Liver (tissue), 9 donors: ENCODE data around the gene SLC22A13. TPM values are rescaled to one million over a fixed set of nuclear protein-coding genes. Genes with fewer than 3 reads are reported as not detected.

Experiments
- DNase-seq: peaks from one replicate; pipeline ENCODE4 v3.0.0-alpha.2; 2017; ENCODE audit warnings: low spot score
- H3K27ac ChIP-seq, 2 donors: one replicate each; pipeline ENCODE4 v1.7.0; 2013; ENCODE audit warnings: inconsistent platforms in 2 of 2, low read length in 2 of 2, control low read depth in 1 of 2, low read depth in 1 of 2, mild to moderate bottlenecking in 1 of 2
- H3K27me3 ChIP-seq, 4 donors: one replicate each; pipeline versions ENCODE4 v1.6.1 to v1.7.0; 2013; ENCODE audit warnings: low read length in 3 of 4, inconsistent platforms in 1 of 4, mild to moderate bottlenecking in 1 of 4, moderate library complexity in 1 of 4; ENCODE audit not compliant: control insufficient read depth in 4 of 4, insufficient read depth in 4 of 4
- H3K36me3 ChIP-seq, 4 donors: one replicate each; pipeline versions ENCODE4 v1.6.1 to v1.7.0; 2013; ENCODE audit warnings: low read length in 3 of 4, mild to moderate bottlenecking in 3 of 4, low read depth in 1 of 4, moderate library complexity in 1 of 4; ENCODE audit not compliant: control insufficient read depth in 4 of 4, insufficient read depth in 3 of 4
- H3K4me1 ChIP-seq, 4 donors: one replicate each; pipeline versions ENCODE4 v1.6.1 to v1.7.0; 2013; ENCODE audit warnings: low read length in 3 of 4, mild to moderate bottlenecking in 3 of 4, moderate library complexity in 1 of 4; ENCODE audit not compliant: control insufficient read depth in 4 of 4, insufficient read depth in 4 of 4
- H3K4me3 ChIP-seq, 3 donors: one replicate each; pipeline versions ENCODE4 v1.6.1 to v1.7.0; 2013; ENCODE audit warnings: low read length in 3 of 3, control low read depth in 1 of 3, low read depth in 1 of 3, mild to moderate bottlenecking in 1 of 3
- H3K9ac ChIP-seq, 2 donors: one replicate each; pipeline ENCODE4 v1.7.0; 2013; ENCODE audit warnings: low read length in 2 of 2, mild to moderate bottlenecking in 2 of 2, moderate library complexity in 2 of 2, control low read depth in 1 of 2, low read depth in 1 of 2
- H3K9me3 ChIP-seq, 4 donors: one replicate each; pipeline versions ENCODE4 v1.6.1 to v1.7.0; 2013; ENCODE audit warnings: low read length in 3 of 4; ENCODE audit not compliant: control insufficient read depth in 4 of 4
- CTCF ChIP-seq: fragments of 150-350 bp; IDR thresholded peaks from 2 replicates; pipeline ENCODE4 v1.5.1; 2017; ENCODE audit warnings: improper control_type of control experiment, low read depth, low read length; ENCODE audit not compliant: missing input control
- EGR1 ChIP-seq, 2 donors: IDR thresholded peaks; 2 replicates each; pipeline ENCODE4 v1.6.1; 2016 to 2018; ENCODE audit warnings: antibody characterized with exemption in 2 of 2, low read depth in 2 of 2
- FOXA1 ChIP-seq: IDR thresholded peaks from 2 replicates; pipeline ENCODE4 v1.6.1; 2016; ENCODE audit warnings: antibody characterized with exemption
- FOXA2 ChIP-seq: IDR thresholded peaks from 2 replicates; pipeline ENCODE4 v1.6.1; 2016; ENCODE audit warnings: antibody characterized with exemption
- HNF4A ChIP-seq, 2 donors: conservative IDR thresholded peaks; 2 replicates each; pipeline ENCODE4 v1.6.1; 2016; ENCODE audit warnings: antibody characterized with exemption in 2 of 2, mild to moderate bottlenecking in 2 of 2
- HNF4G ChIP-seq: IDR thresholded peaks from 2 replicates; pipeline ENCODE4 v1.6.1; 2016; ENCODE audit warnings: antibody characterized with exemption
- JUND ChIP-seq, 2 donors: IDR thresholded peaks; 2 replicates each; pipeline ENCODE4 v1.6.1; 2016; ENCODE audit warnings: antibody characterized with exemption in 2 of 2
- NR2F2 ChIP-seq: IDR thresholded peaks from 2 replicates; pipeline ENCODE4 v1.6.1; 2016; ENCODE audit warnings: antibody characterized with exemption
- RAD21 ChIP-seq, 2 donors: IDR thresholded peaks; 2 replicates each; pipeline ENCODE4 v1.6.1; 2016; ENCODE audit warnings: antibody characterized with exemption in 2 of 2, mild to moderate bottlenecking in 2 of 2
- SP1 ChIP-seq: IDR thresholded peaks from 2 replicates; pipeline ENCODE4 v1.6.1; 2018; ENCODE audit warnings: antibody characterized with exemption, mild to moderate bottlenecking
- TAF1 ChIP-seq: conservative IDR thresholded peaks from 2 replicates; pipeline ENCODE4 v1.6.1; 2016; ENCODE audit warnings: antibody characterized with exemption, mild to moderate bottlenecking
- WGBS: extraction: QIAGEN DNeasy Blood & Tissue Kit; methylation state at CpG from one replicate; pipeline ENCODE4 v1.1.7; 2013; 5-methylcytosine and 5-hydroxymethylcytosine counted together
- polyA plus RNA-seq, 2 donors: library from polyadenylated mRNA; stranded (reverse) in 1 of 2; unstranded in 1 of 2; fragments of 200-250 nt in 1 of 2; fragments of >200 nt in 1 of 2; fragmentation: Nextera tagmentation in 1 of 2; extraction: Ambion mirVana in 1 of 2; gene quantifications; one replicate each; pipeline versions ENCODE4 v1.2.1 to v1.2.3, GENCODE V29; 2013 to 2015
- total RNA-seq, 2 donors: library from RNA; depleted of rRNA; stranded (reverse); fragments of >200 nt; gene quantifications; one replicate each; pipeline ENCODE4 v1.2.3, GENCODE V29; 2014
- TF ChIP-seq, protein P1 (sequence below): IDR thresholded peaks from 2 replicates; pipeline ENCODE4 v1.6.1; 2016; ENCODE audit warnings: antibody characterized with exemption
- TF ChIP-seq, protein P2 (sequence below): IDR thresholded peaks from 2 replicates; pipeline ENCODE4 v1.6.1; 2016; ENCODE audit warnings: antibody characterized with exemption, mild to moderate bottlenecking
- TF ChIP-seq, protein P3 (sequence below): IDR thresholded peaks from 2 replicates; pipeline ENCODE4 v1.6.1; 2016; ENCODE audit warnings: antibody characterized with exemption
- donor health status: healthy.
- donor health status: healthy.
- donor health status: healthy.
- donor health status: healthy.
- donor health status: healthy.

The SLC22A13 gene
- total and polyA plus RNA-seq, 4 donors = 0.10 to 0.42 (median 0.14) TPM; not detected in 1

GRCh38 chr3:38255627-38256026, 10.0 kb upstream of the SLC22A13 start (continued):
- TF ChIP-seq CTCF (no peak), FOXA2 (no peak)

- no peak for DNase-seq
- Histone ChIP-seq H3K4me1 (peaks cover 0 to 2% (median 0%) of the 10 kb centered on the region in 4 donors), H3K27ac (no peak overlapping the region), H3K36me3 (peaks cover 3 to 16% (median 9%) of the 10 kb centered on the region in 4 donors), H3K9me3 (no peaks in the 10 kb centered on the region), H3K4me3 (no peak overlapping the region), H3K27me3 (no peaks in the 10 kb centered on the region), H3K9ac (no peak overlapping the region)
- 86% methylated on average over 1 of the region's 1 CpG for WGBS
- no peak for TF ChIP-seq TAF1
- TF ChIP-seq NR2F2 = no peak
- no peak for TF ChIP-seq FOXA1
- TF ChIP-seq EGR1 (IDR thresholded peaks at IDR 0.05; ENCODE audit: low read depth in 2 of 2) = no peak
- no peak for TF ChIP-seq HNF4A (conservative IDR thresholded peaks at IDR 0.05)
- no peak for TF ChIP-seq RAD21 (IDR thresholded peaks at IDR 0.05)
- TF ChIP-seq CTCF = no peak
- TF ChIP-seq, protein P1, sequence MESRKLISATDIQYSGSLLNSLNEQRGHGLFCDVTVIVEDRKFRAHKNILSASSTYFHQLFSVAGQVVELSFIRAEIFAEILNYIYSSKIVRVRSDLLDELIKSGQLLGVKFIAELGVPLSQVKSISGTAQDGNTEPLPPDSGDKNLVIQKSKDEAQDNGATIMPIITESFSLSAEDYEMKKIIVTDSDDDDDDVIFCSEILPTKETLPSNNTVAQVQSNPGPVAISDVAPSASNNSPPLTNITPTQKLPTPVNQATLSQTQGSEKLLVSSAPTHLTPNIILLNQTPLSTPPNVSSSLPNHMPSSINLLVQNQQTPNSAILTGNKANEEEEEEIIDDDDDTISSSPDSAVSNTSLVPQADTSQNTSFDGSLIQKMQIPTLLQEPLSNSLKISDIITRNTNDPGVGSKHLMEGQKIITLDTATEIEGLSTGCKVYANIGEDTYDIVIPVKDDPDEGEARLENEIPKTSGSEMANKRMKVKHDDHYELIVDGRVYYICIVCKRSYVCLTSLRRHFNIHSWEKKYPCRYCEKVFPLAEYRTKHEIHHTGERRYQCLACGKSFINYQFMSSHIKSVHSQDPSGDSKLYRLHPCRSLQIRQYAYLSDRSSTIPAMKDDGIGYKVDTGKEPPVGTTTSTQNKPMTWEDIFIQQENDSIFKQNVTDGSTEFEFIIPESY = no peak
- TF ChIP-seq, protein P2, sequence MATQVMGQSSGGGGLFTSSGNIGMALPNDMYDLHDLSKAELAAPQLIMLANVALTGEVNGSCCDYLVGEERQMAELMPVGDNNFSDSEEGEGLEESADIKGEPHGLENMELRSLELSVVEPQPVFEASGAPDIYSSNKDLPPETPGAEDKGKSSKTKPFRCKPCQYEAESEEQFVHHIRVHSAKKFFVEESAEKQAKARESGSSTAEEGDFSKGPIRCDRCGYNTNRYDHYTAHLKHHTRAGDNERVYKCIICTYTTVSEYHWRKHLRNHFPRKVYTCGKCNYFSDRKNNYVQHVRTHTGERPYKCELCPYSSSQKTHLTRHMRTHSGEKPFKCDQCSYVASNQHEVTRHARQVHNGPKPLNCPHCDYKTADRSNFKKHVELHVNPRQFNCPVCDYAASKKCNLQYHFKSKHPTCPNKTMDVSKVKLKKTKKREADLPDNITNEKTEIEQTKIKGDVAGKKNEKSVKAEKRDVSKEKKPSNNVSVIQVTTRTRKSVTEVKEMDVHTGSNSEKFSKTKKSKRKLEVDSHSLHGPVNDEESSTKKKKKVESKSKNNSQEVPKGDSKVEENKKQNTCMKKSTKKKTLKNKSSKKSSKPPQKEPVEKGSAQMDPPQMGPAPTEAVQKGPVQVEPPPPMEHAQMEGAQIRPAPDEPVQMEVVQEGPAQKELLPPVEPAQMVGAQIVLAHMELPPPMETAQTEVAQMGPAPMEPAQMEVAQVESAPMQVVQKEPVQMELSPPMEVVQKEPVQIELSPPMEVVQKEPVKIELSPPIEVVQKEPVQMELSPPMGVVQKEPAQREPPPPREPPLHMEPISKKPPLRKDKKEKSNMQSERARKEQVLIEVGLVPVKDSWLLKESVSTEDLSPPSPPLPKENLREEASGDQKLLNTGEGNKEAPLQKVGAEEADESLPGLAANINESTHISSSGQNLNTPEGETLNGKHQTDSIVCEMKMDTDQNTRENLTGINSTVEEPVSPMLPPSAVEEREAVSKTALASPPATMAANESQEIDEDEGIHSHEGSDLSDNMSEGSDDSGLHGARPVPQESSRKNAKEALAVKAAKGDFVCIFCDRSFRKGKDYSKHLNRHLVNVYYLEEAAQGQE = no peak
- TF ChIP-seq SP1 = no peak
- TF ChIP-seq FOXA2 = no peak
- TF ChIP-seq, protein P3, sequence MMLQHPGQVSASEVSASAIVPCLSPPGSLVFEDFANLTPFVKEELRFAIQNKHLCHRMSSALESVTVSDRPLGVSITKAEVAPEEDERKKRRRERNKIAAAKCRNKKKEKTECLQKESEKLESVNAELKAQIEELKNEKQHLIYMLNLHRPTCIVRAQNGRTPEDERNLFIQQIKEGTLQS = no peak
- TF ChIP-seq HNF4G = no peak
- TF ChIP-seq JUND (IDR thresholded peaks at IDR 0.05) = no peak
Measured at GRCh38 chr3:38257583-38257982, 8.0 kb upstream of the SLC22A13 start.
